ENCODE results near the gene LTBP1. TPM values are rescaled to one million over a fixed set of nuclear protein-coding genes. Genes with fewer than 3 reads are reported as not detected.

The LTBP1 gene
- total RNA-seq, 3 donors from 2014 or later (not counting 1 experiment from before 2014, with no cell fraction given) = 1.7 to 4.7 (median 3.5) TPM

- ATAC-seq (no peak), DNase-seq (no peak)
- H3K4me1 Mint-ChIP-seq = no peaks in the 10 kb centered on the region
- Histone ChIP-seq H3K27ac (ENCODE audit: low read length) (no peak overlapping the region), H3K27me3 (ENCODE audit: control insufficient read depth, insufficient read depth, low read length) (no peaks in the 10 kb centered on the region), H3K4me1 (ENCODE audit: control insufficient read depth, insufficient read depth, low read length) (no peaks in the 10 kb centered on the region), H3K36me3 (ENCODE audit: control insufficient read depth, insufficient read depth, low read length) (no peaks in the 10 kb centered on the region), H3K4me3 (ENCODE audit: low read length) (no peak overlapping the region), H3K9me3 (ENCODE audit: control insufficient read depth, insufficient read depth, low read length) (no peaks in the 10 kb centered on the region)
- TF ChIP-seq, protein P1, sequence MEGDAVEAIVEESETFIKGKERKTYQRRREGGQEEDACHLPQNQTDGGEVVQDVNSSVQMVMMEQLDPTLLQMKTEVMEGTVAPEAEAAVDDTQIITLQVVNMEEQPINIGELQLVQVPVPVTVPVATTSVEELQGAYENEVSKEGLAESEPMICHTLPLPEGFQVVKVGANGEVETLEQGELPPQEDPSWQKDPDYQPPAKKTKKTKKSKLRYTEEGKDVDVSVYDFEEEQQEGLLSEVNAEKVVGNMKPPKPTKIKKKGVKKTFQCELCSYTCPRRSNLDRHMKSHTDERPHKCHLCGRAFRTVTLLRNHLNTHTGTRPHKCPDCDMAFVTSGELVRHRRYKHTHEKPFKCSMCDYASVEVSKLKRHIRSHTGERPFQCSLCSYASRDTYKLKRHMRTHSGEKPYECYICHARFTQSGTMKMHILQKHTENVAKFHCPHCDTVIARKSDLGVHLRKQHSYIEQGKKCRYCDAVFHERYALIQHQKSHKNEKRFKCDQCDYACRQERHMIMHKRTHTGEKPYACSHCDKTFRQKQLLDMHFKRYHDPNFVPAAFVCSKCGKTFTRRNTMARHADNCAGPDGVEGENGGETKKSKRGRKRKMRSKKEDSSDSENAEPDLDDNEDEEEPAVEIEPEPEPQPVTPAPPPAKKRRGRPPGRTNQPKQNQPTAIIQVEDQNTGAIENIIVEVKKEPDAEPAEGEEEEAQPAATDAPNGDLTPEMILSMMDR (IDR thresholded peaks at IDR 0.05) = no peak
- no peaks in the 10 kb centered on the region for H3K36me3 Mint-ChIP-seq
- H3K4me3 Mint-ChIP-seq = no peak overlapping the region
- H3K27me3 Mint-ChIP-seq (ENCODE audit: low read depth in 2 of 2) = no peaks in the 10 kb centered on the region
- 80% methylated on average over 1 of the region's 1 CpG for WGBS (ENCODE audit: insufficient coverage)
- H3K9me3 Mint-ChIP-seq = no peaks in the 10 kb centered on the region
- intact Hi-C loops (cut with micrococcal nuclease) = no loop called here
- H3K27ac Mint-ChIP-seq = no peak overlapping the region
These were observed 478.4 kb downstream of the LTBP1 start for GRCh38 chr2:33425161-33425560.

DNA sequence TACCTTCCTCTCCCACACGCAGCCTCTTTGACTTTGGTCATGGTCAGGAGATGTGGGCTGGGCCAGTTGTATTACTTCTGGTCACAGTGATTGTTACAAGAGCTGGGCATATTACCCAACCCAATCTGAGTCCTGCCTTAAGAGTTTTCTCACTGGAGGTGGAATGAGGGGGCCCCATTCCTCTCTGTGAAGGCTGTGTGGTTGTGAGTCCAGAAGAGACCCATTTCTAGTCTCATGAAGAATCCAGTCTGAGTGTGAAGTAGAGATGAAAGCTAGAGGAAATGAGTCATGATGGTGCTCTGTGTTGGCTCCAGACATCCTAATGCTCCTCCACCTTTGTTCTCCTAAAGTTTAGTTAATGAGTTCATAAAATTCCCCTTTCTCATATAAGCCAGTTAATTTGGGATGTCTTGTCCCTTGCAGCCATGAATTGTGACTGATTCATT, 478.9 kb downstream of the LTBP1 start:
- Histone ChIP-seq H3K27ac (ENCODE audit: low read length) (no peak overlapping the region), H3K27me3 (ENCODE audit: control insufficient read depth, insufficient read depth, low read length) (no peaks in the 10 kb centered on the region), H3K4me3 (ENCODE audit: low read length) (no peak overlapping the region), H3K36me3 (ENCODE audit: control insufficient read depth, insufficient read depth, low read length) (no peaks in the 10 kb centered on the region), H3K4me1 (ENCODE audit: control insufficient read depth, insufficient read depth, low read length) (no peaks in the 10 kb centered on the region), H3K9me3 (ENCODE audit: control insufficient read depth, insufficient read depth, low read length) (no peaks in the 10 kb centered on the region)
- H3K27ac Mint-ChIP-seq = no peak overlapping the region
- no peak for ATAC-seq
- no peaks in the 10 kb centered on the region for H3K4me1 Mint-ChIP-seq
- no CpG with 5 or more reads among the region's 1 CpG for WGBS (ENCODE audit: insufficient coverage)
- H3K9me3 Mint-ChIP-seq = no peaks in the 10 kb centered on the region
- H3K27me3 Mint-ChIP-seq (ENCODE audit: low read depth in 2 of 2) = no peaks in the 10 kb centered on the region
- TF ChIP-seq, protein P1 (IDR thresholded peaks at IDR 0.05) = no peak
- intact Hi-C loops (cut with micrococcal nuclease) = no loop called here
- DNase-seq = no peak
- H3K4me3 Mint-ChIP-seq = no peak overlapping the region
- no peaks in the 10 kb centered on the region for H3K36me3 Mint-ChIP-seq

DNA sequence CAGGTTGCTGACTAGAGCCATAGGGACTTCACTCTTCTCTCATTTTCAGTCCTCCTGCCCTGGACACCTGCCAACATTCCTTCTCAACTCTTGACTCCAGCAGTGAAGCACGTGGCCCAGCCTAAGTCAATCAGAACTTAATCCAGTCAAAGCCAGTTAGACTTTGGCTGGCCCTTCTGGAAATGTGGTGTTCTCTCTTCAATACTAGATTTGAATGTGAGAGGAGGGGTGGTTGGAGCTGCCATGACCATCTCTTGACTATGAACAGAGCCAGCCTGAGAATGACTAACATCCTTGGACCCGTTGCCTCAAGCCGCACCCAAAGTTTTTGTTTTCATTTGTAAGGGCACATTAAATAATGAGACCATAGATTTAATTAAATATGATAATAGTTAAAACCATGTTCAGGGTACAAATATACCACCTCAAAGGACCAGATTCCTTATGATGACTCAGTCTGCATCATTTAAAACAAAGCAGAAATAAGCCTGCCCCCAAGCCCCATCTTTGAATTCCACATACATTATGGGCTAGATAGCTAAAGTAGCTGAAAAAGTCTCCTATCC, 480.0 kb downstream of the LTBP1 start:
- 56% methylated on average over 1 of the region's 3 CpGs for WGBS (ENCODE audit: insufficient coverage)
- H3K9me3 ChIP-seq (ENCODE audit: control insufficient read depth, insufficient read depth, low read length) = no peaks in the 10 kb centered on the region
- H3K27ac ChIP-seq (ENCODE audit: low read length) = no peak overlapping the region
- DNase-seq (no peak), ATAC-seq (no peak)
- H3K36me3 ChIP-seq (ENCODE audit: control insufficient read depth, insufficient read depth, low read length) = no peaks in the 10 kb centered on the region
- no peak overlapping the region for H3K4me3 Mint-ChIP-seq
- H3K27me3 ChIP-seq (ENCODE audit: control insufficient read depth, insufficient read depth, low read length) = no peaks in the 10 kb centered on the region
- H3K9me3 Mint-ChIP-seq = no peaks in the 10 kb centered on the region
- H3K4me1 Mint-ChIP-seq = no peaks in the 10 kb centered on the region
- H3K4me1 ChIP-seq (ENCODE audit: control insufficient read depth, insufficient read depth, low read length) = no peaks in the 10 kb centered on the region
- peaks cover 0 to 3% of the 10 kb centered on the region in 2 donors for H3K27me3 Mint-ChIP-seq (ENCODE audit: low read depth in 2 of 2)
- no peak overlapping the region for H3K4me3 ChIP-seq (ENCODE audit: low read length)
- intact Hi-C loops (cut with micrococcal nuclease) = no loop called here
- TF ChIP-seq, protein P1 (IDR thresholded peaks at IDR 0.05) = no peak
- no peak overlapping the region for H3K27ac Mint-ChIP-seq
- no peaks in the 10 kb centered on the region for H3K36me3 Mint-ChIP-seq

DNA sequence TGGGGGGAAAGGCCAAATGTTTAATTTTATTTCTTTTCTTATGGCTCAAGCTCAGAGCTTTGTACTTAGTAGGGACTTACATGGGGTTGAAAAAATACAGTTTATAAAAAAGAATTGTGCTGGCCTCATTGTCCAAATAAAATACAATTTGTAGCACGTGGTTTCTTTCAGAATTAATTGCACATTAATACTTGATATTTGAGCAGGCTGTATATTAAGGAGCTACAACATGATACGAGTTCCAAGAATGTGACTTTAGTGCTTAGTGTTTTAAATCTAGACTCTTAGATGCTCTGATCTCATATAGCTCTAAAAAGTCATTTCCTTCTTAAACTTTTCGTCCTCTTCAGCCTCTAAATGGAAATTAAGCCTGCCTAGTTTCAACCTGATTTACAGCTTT, 483.3 kb downstream of the LTBP1 start:
- Mint-ChIP-seq H3K27ac (no peak overlapping the region), H3K4me1 (no peaks in the 10 kb centered on the region)

More for the DNA sequence above, 483.3 kb downstream of the LTBP1 start:
- no peak for ATAC-seq
- DNase-seq = no peak
- H3K36me3 ChIP-seq (ENCODE audit: control insufficient read depth, insufficient read depth, low read length) = no peaks in the 10 kb centered on the region
- no peak overlapping the region for H3K27ac ChIP-seq (ENCODE audit: low read length)
- H3K27me3 Mint-ChIP-seq (ENCODE audit: low read depth in 2 of 2) = peaks cover 6 to 7% of the 10 kb centered on the region in 2 donors
- H3K4me3 Mint-ChIP-seq = no peak overlapping the region
- no peaks in the 10 kb centered on the region for H3K4me1 ChIP-seq (ENCODE audit: control insufficient read depth, insufficient read depth, low read length)
- TF ChIP-seq, protein P1 (IDR thresholded peaks at IDR 0.05) = no peak
- intact Hi-C loops (cut with micrococcal nuclease) = no loop called here
- no peaks in the 10 kb centered on the region for H3K27me3 ChIP-seq (ENCODE audit: control insufficient read depth, insufficient read depth, low read length)
- no peak overlapping the region for H3K4me3 ChIP-seq (ENCODE audit: low read length)
- no peaks in the 10 kb centered on the region for H3K36me3 Mint-ChIP-seq
- H3K9me3 Mint-ChIP-seq = no peaks in the 10 kb centered on the region
- no peaks in the 10 kb centered on the region for H3K9me3 ChIP-seq (ENCODE audit: control insufficient read depth, insufficient read depth, low read length)
- 0% methylated on average over 1 of the region's 3 CpGs for WGBS (ENCODE audit: insufficient coverage)

All from natural killer cell (primary cell).